ENCODE data around the gene HSPA1L.
A peak's percentile ranks its signal among the peaks of the same experiment; 100 is the strongest.

HSPA1L gene

DNA sequence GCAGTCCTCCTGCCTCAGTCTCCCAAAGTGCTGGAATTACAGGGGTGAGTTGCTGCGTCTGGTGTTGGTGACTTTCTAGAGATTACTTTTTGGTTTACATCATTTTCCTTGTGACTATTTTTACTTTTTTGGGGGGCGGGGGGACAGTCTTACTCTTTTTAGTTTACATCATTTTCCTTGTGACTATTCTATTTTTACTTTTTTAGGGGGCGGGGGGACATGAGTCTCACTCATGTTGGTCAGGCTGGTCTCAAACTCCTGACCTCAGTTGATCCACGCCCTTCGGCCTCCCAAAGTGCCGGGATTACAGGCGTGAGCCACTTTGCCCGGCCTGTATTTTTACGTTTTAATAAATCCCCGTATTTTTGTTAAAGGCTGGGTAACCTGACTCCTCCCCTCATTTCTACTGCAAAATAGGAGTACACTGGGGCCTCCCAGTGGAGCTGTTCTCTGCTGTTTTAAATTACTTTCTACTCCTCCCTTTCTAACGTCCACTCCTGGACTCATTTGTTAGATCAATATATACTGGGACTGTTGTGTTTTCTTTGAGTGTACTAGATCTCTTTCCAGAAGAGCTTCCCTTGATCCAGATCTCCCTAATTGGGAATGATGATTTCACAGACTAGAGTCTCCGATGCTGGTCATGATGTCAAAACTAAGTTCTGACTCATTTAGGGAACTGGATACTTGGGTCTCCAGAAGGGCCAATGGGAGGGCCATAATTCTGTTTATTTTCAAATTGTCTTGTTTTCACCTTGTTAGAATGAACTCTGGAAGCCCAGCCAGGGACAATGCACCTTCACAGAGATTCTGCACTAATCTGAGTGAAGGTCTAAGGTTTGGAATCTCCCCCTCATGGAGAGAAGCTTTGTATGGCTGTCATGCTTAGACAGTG, 21.6 kb upstream of the HSPA1L start:
- no peak for DNase-seq (ENCODE audit: low read depth)
- peak overlapping the region; percentile 100 for H3K4me3 ChIP-seq (ENCODE audit: control insufficient read depth, low read depth, low read length)
- TF ChIP-seq, protein P1, sequence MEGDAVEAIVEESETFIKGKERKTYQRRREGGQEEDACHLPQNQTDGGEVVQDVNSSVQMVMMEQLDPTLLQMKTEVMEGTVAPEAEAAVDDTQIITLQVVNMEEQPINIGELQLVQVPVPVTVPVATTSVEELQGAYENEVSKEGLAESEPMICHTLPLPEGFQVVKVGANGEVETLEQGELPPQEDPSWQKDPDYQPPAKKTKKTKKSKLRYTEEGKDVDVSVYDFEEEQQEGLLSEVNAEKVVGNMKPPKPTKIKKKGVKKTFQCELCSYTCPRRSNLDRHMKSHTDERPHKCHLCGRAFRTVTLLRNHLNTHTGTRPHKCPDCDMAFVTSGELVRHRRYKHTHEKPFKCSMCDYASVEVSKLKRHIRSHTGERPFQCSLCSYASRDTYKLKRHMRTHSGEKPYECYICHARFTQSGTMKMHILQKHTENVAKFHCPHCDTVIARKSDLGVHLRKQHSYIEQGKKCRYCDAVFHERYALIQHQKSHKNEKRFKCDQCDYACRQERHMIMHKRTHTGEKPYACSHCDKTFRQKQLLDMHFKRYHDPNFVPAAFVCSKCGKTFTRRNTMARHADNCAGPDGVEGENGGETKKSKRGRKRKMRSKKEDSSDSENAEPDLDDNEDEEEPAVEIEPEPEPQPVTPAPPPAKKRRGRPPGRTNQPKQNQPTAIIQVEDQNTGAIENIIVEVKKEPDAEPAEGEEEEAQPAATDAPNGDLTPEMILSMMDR (IDR thresholded peaks at IDR 0.05; ENCODE audit: control insufficient read depth, insufficient read depth, low read depth, low read length, missing control alignments), result no peak

DNA sequence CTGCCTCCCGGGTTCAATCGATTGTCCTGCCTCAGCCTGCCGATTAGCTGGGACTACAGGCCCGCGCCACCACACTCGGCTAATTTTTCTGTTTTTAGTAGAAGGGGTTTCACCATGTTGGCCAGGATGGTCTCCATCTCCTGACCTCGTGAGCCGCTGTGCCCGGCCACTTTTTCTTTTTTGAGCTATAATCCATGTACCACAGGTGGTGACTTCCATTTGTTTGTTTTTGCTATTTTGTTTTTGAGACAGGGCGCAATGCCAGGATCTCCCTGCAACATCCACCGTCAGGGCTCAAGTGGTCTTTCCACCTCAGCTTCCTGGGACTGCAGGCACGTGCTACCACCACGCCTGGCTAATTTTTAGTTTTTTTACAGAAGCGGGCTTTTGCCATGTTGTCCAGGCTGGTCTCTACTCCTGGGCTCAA, 21.0 kb upstream of the HSPA1L start:
- TF ChIP-seq, protein P1 (IDR thresholded peaks at IDR 0.05; ENCODE audit: control insufficient read depth, insufficient read depth, low read depth, low read length, missing control alignments), result no peak
- no peak for DNase-seq (ENCODE audit: low read depth)
- H3K4me3 ChIP-seq (ENCODE audit: control insufficient read depth, low read depth, low read length), result peak overlapping the region; percentile 100

DNA sequence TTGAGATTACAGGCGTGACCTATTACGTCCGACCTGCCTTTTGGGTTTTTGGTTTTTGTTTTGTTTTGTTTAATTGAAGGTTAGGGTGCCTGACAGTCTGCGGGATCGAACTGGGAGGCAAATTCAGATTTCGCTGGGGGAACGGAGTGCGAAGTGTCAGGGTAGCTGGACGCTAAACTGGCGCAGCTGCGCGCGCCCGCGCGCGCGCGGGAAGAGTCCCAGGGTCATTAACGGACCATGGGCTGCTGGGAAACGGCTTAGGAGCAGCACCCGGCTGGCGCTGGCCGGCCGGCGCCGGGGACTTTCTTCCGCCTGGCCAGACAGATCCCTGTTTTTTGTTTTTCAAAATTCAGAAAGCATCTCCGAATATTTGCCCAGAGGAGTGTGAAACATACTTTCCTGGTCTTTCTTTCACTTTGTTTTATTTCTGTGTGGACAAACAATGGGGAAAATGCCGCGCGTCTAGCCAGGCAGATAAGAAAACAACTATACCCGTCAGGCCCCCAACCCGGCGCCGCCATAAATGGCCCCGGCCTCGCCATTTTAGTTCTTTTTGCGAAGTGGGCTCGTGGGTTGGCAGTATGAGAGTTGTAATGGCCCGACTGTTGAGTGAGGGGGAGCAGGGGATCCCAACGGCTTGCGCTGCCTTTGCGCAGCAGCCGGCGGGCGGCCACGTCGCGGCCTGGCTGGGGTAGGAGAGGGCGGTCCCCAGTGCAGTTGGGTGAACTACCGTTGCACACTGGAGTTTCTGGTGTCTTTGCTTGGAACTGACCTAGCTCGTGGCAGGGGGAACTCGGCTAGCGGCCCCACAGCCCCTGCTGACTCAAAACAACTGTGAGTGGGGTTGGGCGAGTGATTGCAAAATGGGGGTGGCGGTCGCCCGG, 19.5 kb upstream of the HSPA1L start:
- TF ChIP-seq, protein P1 (IDR thresholded peaks at IDR 0.05; ENCODE audit: control insufficient read depth, insufficient read depth, low read depth, low read length, missing control alignments), result no peak
- H3K4me3 ChIP-seq (ENCODE audit: control insufficient read depth, low read depth, low read length), result peak overlapping the region; percentile 100
- DNase-seq (ENCODE audit: low read depth), result no peak

DNA sequence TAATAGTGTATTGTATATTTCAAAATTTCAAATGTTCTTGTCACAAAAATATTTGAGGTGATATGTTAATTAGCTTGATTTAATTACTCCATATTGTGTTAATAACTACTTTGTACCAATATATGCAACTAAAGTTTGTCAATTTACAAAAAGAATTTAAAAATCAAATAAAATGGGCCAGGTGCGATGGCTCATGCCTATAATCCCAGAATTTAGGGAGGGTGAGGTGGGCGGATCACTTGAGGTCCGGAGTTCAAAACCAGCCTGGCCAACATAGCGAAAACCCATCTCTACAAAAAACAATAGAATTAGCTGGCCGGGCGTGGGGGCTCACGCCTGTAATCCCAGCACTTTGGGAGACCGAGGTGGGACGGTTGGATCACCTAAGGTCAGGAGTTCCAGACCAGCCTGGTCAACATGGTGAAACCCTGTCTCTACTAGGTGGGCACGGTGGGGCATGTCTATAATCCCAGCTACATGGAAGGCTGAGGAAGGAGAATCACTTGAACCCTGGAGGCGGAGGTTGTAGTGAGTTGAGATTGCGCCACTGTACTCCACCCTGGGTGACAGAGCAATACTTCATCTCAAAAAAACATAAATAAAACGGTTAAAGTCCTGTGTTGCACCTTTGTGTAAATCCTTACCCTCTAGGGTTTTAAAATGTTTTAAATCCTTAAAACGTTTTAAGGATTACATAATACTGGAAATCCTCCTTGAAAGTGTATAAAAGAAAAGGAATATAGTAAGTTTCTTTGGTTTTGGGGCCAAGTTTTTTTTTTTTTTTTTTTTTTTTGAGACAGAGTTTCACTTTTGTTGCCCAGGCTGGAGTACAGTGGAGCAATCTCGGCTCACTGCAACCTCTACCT, 16.5 kb upstream of the HSPA1L start:
- TF ChIP-seq, protein P1 (IDR thresholded peaks at IDR 0.05; ENCODE audit: control insufficient read depth, insufficient read depth, low read depth, low read length, missing control alignments), result no peak
- no peak for DNase-seq (ENCODE audit: low read depth)
- H3K4me3 ChIP-seq (ENCODE audit: control insufficient read depth, low read depth, low read length), result peak overlapping the region; percentile 85

DNA sequence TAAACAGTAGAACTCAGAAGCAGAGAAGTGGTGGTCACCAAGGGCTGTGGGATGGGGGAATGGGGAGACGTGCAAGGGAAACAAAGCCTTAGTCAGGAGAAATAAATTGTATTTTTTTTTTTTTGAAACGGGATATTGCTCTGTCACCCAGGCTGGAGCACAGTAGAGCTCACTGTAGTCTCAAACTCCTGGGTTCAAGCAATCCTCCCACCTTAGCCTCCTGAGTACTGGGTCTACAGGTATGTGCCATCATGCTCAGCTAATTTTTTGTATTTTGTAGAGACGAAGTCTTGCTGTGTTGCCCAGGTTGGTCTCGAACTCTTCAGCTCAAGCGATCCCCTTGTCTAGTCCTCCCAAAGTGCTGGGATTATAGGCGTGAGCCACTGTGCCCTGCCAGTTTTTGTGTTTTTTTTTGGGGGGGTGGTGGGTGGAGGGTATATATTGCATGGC, 15.8 kb upstream of the HSPA1L start:
- TF ChIP-seq, protein P1 (IDR thresholded peaks at IDR 0.05; ENCODE audit: control insufficient read depth, insufficient read depth, low read depth, low read length, missing control alignments), result no peak
- peak overlapping the region; percentile 85 for H3K4me3 ChIP-seq (ENCODE audit: control insufficient read depth, low read depth, low read length)
- no peak for DNase-seq (ENCODE audit: low read depth)

Data from AG09309 (cell line).